ENCODE measurements around the gene ERCC6L2.
A peak's percentile ranks its signal among the peaks of the same experiment; 100 is the strongest.

Gene ERCC6L2

GRCh38 chr9:95874989-95875304 is 544 bp upstream of the ERCC6L2 start:
- Histone ChIP-seq H3K4me2 (ENCODE audit: low read length) (no peak overlapping the region; the same call in 1 of the 2 replicates), H3K4me3 (ENCODE audit: low read depth, low read length, poor library complexity, severe bottlenecking) (no peak overlapping the region)

GRCh38 chr9:95876138-95876444 is 600 bp downstream of the ERCC6L2 start:
- no peak for TF ChIP-seq EZH2 (IDR thresholded peaks at IDR 0.05; ENCODE audit: borderline replicate concordance, low read length)
- TF ChIP-seq CTCF (IDR thresholded peaks at IDR 0.05; ENCODE audit: low read length): no peak
- H3K4me1 ChIP-seq (ENCODE audit: insufficient read depth, low read length, severe bottlenecking): peaks cover 13% of the 10 kb centered on the region
- H3K36me3 ChIP-seq (ENCODE audit: insufficient read depth, low read length): peaks cover 27% of the 10 kb centered on the region
- H2AFZ ChIP-seq (ENCODE audit: low read length): no peak overlapping the region
- H3K27me3 ChIP-seq (ENCODE audit: insufficient read depth, low read length): no peaks in the 10 kb centered on the region
- H4K20me1 ChIP-seq (ENCODE audit: insufficient read depth, low read length): no peaks in the 10 kb centered on the region
- no peak overlapping the region for H3K9ac ChIP-seq (ENCODE audit: low read length)
- no peaks in the 10 kb centered on the region for H3K9me3 ChIP-seq (ENCODE audit: low read length)
- no peak overlapping the region for H3K27ac ChIP-seq (ENCODE audit: low read depth, low read length, poor library complexity, severe bottlenecking)
- H3F3A ChIP-seq (ENCODE audit: insufficient read depth, low read length): no peaks in the 10 kb centered on the region
- H3K9me2 ChIP-seq (ENCODE audit: low read depth, low read length): no peaks in the 10 kb centered on the region
- H3K79me2 ChIP-seq (ENCODE audit: insufficient read depth, low read length): peaks cover 13% of the 10 kb centered on the region
- H3K4me2 ChIP-seq (ENCODE audit: low read length): no peak overlapping the region
- H3K4me3 ChIP-seq (ENCODE audit: low read depth, low read length, poor library complexity, severe bottlenecking): no peak overlapping the region

More at GRCh38 chr9:95874989-95875304, 544 bp upstream of the ERCC6L2 start:
- Histone ChIP-seq H4K20me1 (ENCODE audit: insufficient read depth, low read length) (no peaks in the 10 kb centered on the region), H3K9ac (ENCODE audit: low read length) (no peak overlapping the region), H3K9me2 (ENCODE audit: low read depth, low read length) (no peaks in the 10 kb centered on the region), H3K79me2 (ENCODE audit: insufficient read depth, low read length) (peaks cover 8% of the 10 kb centered on the region), H2AFZ (ENCODE audit: low read length) (no peak overlapping the region), H3K27ac (ENCODE audit: low read depth, low read length, poor library complexity, severe bottlenecking) (no peak overlapping the region), H3F3A (ENCODE audit: insufficient read depth, low read length) (no peaks in the 10 kb centered on the region), H3K36me3 (ENCODE audit: insufficient read depth, low read length) (peaks cover 24% of the 10 kb centered on the region), H3K4me1 (ENCODE audit: insufficient read depth, low read length, severe bottlenecking) (peaks cover 13% of the 10 kb centered on the region), H3K9me3 (ENCODE audit: low read length) (no peaks in the 10 kb centered on the region; the same call in 1 of the 2 replicates), H3K27me3 (ENCODE audit: insufficient read depth, low read length) (no peaks in the 10 kb centered on the region)
- peak; percentile 15; the same call in 1 of the 2 replicates for TF ChIP-seq CTCF (IDR thresholded peaks at IDR 0.05; ENCODE audit: low read length)
- no peak for TF ChIP-seq EZH2 (IDR thresholded peaks at IDR 0.05; ENCODE audit: borderline replicate concordance, low read length)

- Histone ChIP-seq H3K27me3 (ENCODE audit: insufficient read depth, low read length) (no peaks in the 10 kb centered on the region), H3K4me3 (ENCODE audit: low read depth, low read length, poor library complexity, severe bottlenecking) (no peak overlapping the region), H3K4me1 (ENCODE audit: insufficient read depth, low read length, severe bottlenecking) (peaks cover 13% of the 10 kb centered on the region), H4K20me1 (ENCODE audit: insufficient read depth, low read length) (no peaks in the 10 kb centered on the region), H3K36me3 (ENCODE audit: insufficient read depth, low read length) (peaks cover 31% of the 10 kb centered on the region), H3K9me3 (ENCODE audit: low read length) (no peaks in the 10 kb centered on the region), H2AFZ (ENCODE audit: low read length) (no peak overlapping the region), H3K27ac (ENCODE audit: low read depth, low read length, poor library complexity, severe bottlenecking) (no peak overlapping the region), H3K79me2 (ENCODE audit: insufficient read depth, low read length) (peaks cover 13% of the 10 kb centered on the region), H3K4me2 (ENCODE audit: low read length) (no peak overlapping the region), H3K9ac (ENCODE audit: low read length) (no peak overlapping the region), H3F3A (ENCODE audit: insufficient read depth, low read length) (no peaks in the 10 kb centered on the region), H3K9me2 (ENCODE audit: low read depth, low read length) (no peaks in the 10 kb centered on the region)
- TF ChIP-seq CTCF (IDR thresholded peaks at IDR 0.05; ENCODE audit: low read length) (no peak), EZH2 (IDR thresholded peaks at IDR 0.05; ENCODE audit: borderline replicate concordance, low read length) (no peak)
Measured at GRCh38 chr9:95876595-95876994, 1.1 kb downstream of the ERCC6L2 start.

Data from OCI-LY1 (cell line).